Measurements from ENCODE around the gene PTBP1.
"Not testable (repeated sequence)": the region's sequence is repeated elsewhere in the genome, so short reads cannot be mapped to it uniquely, and the experiment has no call there.

PTBP1 gene

DNA sequence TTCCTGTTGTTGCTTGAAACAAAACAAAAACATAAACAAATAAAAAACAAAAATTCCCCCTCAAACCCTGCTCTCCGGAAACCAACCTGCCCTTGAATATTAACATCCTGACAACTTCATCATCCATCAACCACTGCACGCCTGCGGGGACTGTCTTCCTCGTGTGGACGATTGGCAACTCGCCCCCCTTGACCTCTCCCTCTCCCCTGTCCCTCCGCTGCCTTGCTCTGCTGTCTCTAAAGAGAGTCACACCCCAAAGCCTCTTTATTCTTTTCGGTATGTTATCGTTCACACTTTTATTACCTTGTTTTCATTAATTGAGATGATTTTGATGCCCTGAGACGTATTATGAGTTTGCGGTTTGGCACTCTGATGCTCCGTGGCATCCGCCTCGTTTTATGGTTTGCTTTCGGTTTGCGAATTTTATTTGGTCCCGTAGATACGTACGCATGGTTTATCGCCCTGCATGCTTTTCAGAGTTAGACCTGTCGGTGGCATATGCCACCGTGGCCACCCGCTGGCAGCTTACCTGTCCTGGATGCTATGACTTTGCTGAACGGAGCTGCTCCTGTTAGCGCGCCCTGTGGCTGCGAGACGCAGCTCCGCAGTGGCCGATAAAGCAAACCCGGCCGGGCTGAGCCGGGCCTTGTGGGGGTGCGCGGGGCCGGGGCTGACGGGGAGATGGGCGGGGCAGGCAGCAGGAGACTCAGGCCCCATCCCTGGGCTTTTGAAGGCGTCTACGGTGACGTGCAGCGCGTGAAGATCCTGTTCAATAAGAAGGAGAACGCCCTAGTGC lies 10.6 kb downstream of the PTBP1 start:
- DNase-seq (ENCODE audit: insufficient read length, low spot score) (no peak), FAIRE-seq (no peak)

DNA sequence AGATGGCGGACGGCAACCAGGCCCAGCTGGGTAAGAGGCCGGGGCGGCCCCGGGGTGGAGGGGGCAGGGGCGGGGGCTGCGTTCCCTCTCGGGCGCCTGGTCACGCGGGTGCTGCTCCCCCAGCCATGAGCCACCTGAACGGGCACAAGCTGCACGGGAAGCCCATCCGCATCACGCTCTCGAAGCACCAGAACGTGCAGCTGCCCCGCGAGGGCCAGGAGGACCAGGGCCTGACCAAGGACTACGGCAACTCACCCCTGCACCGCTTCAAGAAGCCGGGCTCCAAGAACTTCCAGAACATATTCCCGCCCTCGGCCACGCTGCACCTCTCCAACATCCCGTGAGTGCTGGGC lies 11.1 kb downstream of the PTBP1 start:
- DNase-seq (ENCODE audit: insufficient read length, low spot score) (no peak), FAIRE-seq (no peak)

DNA sequence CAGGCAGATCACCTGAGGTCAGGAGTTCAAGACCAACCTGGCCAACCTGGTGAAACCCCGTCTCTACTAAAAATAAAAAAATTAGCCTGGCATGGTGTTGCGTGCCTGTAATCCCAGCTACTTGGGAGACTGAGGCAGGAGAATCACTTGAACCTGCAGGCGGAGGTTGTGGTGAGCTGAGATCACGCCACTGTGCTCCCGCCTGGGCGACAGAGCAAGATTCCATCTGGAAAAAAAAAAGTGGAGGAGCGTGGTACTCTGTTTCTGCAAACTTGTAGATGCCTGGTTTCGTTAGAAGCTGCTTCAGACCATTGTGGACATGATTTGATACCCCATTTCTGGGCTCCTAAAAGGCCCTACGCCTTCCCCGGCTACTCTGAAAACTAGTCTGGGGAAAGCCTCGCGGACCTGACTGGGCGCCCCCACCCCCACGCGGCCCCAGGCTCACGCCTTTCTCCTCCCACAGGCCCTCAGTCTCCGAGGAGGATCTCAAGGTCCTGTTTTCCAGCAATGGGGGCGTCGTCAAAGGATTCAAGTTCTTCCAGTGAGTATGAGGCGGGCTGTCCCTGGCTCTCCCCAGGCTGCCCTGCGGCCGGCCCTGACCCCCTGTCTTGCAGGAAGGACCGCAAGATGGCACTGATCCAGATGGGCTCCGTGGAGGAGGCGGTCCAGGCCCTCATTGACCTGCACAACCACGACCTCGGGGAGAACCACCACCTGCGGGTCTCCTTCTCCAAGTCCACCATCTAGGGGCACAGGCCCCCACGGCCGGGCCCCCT lies 13.0 kb downstream of the PTBP1 start:
- no peak for FAIRE-seq
- DNase-seq (ENCODE audit: insufficient read length, low spot score): no peak

DNA sequence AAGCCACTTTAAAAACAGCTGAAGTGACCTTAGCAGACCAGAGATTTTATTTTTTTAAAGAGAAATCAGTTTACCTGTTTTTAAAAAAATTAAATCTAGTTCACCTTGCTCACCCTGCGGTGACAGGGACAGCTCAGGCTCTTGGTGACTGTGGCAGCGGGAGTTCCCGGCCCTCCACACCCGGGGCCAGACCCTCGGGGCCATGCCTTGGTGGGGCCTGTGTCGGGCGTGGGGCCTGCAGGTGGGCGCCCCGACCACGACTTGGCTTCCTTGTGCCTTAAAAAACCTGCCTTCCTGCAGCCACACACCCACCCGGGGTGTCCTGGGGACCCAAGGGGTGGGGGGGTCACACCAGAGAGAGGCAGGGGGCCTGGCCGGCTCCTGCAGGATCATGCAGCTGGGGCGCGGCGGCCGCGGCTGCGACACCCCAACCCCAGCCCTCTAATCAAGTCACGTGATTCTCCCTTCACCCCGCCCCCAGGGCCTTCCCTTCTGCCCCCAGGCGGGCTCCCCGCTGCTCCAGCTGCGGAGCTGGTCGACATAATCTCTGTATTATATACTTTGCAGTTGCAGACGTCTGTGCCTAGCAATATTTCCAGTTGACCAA lies 13.7 kb downstream of the PTBP1 start:
- DNase-seq (ENCODE audit: insufficient read length, low spot score): no peak

DNA sequence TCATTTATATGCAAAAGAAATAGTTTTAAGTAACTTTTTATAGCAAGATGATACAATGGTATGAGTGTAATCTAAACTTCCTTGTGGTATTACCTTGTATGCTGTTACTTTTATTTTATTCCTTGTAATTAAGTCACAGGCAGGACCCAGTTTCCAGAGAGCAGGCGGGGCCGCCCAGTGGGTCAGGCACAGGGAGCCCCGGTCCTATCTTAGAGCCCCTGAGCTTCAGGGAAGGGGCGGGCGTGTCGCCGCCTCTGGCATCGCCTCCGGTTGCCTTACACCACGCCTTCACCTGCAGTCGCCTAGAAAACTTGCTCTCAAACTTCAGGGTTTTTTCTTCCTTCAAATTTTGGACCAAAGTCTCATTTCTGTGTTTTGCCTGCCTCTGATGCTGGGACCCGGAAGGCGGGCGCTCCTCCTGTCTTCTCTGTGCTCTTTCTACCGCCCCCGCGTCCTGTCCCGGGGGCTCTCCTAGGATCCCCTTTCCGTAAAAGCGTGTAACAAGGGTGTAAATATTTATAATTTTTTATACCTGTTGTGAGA lies 14.3 kb downstream of the PTBP1 start:
- FAIRE-seq: no peak
- no peak for DNase-seq (ENCODE audit: insufficient read length, low spot score)

More for the DNA sequence above, 13.7 kb downstream of the PTBP1 start:
- no peak for FAIRE-seq

DNA sequence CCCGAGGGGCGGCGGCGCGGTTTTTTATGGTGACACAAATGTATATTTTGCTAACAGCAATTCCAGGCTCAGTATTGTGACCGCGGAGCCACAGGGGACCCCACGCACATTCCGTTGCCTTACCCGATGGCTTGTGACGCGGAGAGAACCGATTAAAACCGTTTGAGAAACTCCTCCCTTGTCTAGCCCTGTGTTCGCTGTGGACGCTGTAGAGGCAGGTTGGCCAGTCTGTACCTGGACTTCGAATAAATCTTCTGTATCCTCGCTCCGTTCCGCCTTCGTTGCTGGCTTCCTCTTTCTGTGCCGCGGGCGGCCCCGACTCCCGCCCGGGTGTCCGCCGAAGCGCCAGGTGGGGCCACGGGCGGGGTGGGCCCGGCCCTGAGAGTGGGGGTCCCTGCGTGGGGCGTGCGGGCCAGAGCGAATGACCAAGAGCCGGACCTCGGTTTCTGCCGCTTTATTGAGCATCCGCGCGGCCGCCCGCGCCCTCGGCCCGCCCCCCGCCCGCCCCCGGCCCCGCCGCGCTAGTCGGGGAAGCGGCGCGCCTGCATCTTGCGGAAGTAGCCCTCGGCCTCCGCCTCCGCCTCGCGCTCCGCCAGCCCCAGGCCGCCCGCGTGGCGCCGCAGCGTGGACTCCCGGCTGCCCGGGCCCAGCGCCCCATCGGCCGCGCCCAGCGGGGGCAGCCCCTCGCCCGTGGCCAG lies 14.9 kb downstream of the PTBP1 start:
- no peak for FAIRE-seq
- no peak for DNase-seq (ENCODE audit: insufficient read length, low spot score)

DNA sequence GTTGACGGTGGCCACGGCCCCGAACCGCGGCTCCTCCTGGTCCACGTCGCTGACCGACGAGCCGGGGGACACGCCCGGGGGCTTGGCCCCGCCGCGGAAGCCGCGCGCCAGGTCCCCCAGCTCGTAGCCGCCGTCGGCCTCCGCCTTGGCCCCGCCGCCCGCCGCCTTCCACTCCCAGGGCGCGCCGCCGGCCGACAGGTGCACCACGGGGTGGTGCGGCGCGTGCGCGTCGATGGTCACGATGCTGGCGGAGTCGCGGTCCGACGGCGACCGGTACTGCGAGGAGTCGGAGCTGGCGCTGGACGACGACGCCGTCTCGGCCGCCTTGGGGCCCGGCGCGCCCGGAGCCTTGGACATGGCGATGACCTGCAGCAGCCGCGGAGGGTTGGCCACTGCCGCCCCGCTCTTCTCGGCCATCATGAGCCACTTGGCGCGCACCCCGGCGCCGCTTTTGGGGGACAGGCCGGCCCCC lies 15.5 kb downstream of the PTBP1 start:
- FAIRE-seq (no peak), DNase-seq (ENCODE audit: insufficient read length, low spot score) (no peak)

DNA sequence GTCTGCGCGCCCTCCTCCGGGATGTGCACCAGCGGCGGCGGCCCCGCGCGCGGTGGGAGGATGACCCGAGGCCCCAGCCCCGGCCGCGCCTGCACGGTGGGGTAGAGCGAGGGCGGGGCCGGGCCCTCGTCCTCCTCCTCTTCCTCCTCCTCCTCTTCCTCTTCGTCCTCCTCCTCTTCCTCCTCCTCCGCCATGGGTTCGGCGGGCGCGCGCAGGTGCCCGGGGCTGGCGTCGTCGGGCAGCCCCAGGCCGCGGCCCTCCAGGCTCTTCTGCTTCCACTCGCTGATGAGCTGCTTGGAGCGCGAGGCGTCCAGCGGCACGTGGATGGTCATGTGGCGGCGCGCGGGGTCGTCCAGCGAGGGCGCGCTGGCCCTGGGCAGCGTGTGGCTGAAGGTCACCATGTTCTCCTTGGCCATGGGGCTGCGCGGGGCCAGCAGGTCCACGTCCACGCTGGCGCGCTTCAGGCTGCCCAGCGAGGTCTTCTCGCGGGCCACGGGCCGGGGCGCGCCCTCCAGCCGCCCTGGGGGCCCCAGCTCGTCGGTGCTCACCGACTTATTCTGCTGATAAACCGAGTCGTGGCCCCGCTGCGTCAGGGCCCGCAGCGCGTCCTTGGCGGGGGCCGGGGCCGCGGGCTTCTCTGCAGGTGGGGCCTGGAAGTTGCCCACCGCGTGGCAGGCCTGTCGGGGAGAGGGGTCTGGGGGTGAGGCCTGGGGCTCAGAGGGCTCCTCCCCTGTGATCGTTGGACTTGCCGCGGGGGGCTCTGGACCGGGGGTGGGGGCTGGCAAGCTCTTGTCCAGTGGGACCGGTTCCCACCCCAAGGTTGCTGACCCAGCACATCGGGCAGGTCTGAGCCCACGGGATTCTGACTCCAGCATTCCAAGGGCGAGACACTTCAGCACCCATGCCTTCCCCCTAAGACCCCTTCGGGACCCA lies 16.2 kb downstream of the PTBP1 start:
- FAIRE-seq (no peak), DNase-seq (ENCODE audit: insufficient read length, low spot score) (no peak)

DNA sequence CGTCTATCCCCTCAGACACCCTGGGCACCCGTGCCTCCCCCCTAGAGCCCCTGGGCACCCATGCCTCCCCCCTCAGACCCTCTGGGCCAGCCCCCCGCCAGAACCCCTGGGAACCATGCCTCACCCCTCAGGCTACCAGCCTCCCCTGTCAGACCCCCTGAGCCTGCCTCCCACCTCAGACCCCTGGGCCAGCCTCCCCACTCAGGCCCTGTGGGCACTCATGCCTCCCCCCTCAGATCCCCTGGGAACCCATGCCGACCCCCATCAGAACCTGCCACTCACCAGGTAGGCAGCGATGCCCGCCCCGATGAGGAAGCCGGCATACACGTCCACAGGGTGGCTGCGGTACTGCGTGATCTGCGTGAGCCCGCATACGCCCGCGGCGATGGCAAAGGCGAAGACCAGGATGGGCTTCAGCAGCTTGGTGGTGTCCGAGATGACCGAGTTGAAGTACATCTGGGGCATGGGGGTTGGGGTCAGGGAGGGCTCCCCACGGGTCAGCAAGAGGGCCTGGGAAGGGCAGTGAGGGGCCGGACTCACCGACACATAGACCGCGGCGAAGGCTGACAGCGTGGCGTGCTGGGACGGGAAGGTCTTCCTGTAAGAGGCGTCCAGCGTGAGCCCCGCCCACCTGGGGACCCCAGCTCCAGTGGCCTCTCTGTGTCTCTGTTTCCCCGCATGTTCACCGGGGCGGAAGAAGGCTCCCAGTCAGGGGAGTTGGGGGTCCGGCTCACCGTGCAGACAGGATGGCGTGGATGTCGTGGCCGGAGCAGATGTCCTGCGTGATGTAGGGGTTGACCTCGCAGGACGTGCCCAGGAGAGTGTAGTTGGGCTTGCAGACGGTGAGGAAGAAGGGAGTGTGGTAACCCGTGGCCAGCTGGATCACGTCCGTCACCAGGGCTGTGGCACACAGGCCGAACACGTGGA lies 17.2 kb downstream of the PTBP1 start:
- DNase-seq (ENCODE audit: insufficient read length, low spot score) (no peak), FAIRE-seq (no peak)

DNA sequence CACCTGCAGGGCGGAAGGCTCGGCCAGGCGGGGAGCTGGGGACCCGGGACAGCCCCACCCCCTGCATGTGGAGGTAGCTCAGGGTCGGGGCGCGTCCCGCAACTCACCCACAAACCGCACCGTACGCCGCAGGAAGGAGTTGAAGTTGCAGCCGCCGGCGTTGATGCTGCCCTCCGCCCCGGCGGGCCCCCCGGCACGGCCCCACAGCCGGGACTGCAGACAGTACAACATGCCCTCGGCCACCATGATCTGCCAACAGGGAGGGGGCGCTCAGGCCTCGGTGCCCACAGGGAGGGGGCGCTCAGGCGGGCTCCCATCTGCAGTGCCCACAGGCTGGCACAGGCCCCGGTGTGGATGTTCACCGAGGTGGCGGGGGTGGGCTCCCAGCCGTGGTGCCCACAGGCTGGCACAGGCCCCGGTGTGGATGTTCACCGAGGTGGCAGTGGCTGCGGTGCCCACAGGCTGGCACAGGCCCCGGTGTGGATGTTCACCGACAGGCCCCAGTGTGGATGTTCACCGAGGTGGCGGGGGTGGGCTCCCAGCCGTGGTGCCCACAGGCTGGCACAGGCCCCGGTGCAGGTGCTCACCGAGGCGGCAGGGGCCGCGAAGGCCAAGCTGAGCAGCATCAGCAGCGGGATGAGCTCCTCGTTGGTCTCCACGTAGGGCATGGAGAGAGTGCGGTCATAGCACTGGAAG lies 18.0 kb downstream of the PTBP1 start:
- DNase-seq (ENCODE audit: insufficient read length, low spot score) (no peak), FAIRE-seq (no peak)

DNA sequence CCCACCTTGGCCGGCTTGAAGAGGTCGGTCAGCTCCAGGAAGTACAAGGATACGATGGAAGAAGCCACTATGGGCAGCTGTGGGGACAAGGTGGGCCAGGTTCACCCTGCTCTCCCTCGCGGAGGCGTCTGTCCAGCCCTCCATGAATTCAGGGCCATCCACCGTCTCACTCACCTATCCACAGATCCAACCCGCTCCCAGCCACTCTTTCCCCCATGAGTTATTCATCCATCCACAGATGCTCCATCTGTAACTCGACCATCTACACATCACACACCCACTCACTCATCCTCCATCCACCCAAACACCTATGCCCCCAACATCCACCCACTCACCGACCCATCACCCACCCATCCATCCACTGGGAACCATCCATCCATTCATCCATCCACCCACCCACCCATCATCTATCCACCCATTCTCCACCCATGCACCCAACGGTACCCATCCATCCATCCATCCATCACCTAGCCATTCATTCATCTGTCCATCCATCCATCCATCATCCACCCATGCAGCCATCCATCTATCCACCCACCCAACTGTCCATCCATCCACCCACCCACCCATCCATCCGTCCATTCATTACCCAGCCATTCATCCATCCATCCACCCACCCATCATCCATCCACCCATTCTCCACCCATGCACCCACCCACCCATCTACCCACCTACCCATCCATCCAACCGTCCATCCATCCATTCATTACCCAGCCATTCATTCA lies 18.7 kb downstream of the PTBP1 start:
- FAIRE-seq (no peak), DNase-seq (ENCODE audit: insufficient read length, low spot score) (no peak)

DNA sequence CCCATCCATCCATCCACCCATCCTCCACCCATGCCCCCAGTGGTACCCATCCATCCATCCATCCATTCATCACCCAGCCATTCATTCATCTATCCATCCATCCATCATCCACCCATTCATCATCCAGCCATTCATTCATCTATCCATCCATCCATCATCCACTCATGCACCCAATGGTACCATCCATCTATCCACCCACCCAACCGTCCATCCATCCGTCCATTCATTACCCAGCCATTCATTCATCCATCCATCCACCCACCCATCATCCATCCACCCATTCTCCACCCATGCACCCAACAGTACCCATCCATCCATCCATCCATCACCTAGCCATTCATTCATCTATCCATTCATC lies 19.2 kb downstream of the PTBP1 start:
- DNase-seq (ENCODE audit: insufficient read length, low spot score) (no peak), FAIRE-seq (peak; percentile 54)

DNA sequence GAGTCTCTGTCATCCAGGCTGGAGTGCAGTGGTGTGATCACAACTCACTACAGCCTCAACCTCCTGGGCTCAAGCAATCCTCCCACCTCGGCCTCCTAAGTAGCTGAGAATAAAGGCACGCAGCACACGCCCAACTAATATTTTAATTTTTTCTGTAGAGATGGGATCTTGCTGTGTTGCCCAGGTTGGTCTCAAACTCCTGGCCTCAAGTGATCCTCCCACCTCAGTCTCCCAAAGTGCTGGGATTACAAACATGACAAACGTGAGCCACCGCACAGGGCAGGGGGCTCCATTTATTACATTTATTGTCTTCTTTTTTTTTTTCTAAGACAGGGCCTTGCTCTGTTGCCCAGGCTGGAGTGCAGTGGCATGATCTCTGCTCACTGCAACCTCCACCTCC lies 23.0 kb downstream of the PTBP1 start:
- not testable (repeated sequence) for FAIRE-seq

DNA sequence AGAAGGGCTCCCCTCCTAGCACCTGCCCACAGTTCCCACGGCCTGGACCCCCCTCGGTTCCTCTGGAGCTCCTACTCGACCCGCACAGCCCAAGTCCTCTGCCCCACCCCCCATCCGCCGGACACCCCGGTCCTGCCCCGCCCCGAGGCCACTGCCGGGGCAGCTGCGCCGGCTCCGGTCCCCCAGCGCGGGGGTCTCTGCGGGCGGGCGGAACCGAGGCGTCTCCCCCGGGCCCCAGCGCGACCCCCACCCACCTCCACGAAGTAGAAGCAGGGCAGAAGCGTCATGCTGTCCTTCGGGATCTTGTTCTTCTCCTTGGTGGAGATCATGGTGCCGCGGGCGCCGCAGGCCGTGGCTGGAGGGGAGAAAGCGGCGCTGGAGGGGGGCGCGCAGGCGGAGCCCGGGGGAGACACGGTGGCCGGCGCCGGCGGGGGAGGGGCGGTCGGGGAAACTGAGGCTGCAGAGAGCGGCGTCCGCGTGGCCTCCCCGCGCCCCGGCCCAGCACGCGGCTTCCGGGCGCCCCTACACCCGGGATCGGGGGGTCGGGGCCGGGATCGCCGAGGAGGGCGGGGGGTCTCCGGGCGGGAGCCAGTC lies 24.1 kb downstream of the PTBP1 start:
- FAIRE-seq (no peak), DNase-seq (ENCODE audit: insufficient read length, low spot score) (no peak)

More for the DNA sequence above, 23.0 kb downstream of the PTBP1 start:
- DNase-seq (ENCODE audit: insufficient read length, low spot score): not testable (repeated sequence)

DNA sequence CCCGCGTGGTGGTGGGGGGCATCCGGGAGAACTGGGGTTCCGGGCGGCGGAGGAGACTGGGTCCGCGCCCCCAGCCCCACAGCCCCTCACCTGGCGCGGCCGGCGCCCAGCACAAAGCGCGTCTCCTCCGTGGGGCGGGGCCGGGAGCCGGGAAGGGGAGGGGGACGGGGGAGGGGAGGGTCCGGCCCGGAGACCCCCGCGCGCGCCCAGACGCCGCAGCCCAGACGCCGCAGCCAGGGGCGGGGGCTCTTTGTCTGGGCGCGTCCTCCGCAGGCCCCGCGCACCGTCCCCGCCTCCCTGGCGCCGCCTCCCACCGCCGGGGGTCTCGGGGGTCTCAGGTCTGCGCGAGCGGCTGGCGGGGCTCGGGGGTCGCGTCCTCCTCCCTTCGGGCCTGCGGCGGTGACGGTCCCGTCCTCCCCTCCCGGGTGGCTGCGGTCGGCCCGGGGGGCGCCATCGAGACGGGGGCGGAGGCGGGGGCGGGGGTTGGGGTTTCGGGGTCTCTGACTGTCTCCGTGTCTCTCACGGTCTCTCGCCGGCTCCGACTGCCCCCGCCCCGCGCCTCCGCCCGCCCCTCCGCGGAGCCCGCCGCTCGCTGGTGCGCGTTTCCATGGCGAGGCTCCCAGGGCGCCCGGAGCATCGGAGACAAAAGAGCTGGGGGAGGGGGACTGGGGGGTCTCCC lies 24.7 kb downstream of the PTBP1 start, which contains the start of gene PLPPR3:
PLPPR3 (minus strand) TSS at position 131 of the 679 bp plus-strand sequence. CDS start 396 bp downstream, outside the sequence.
- no peak for DNase-seq (ENCODE audit: insufficient read length, low spot score)
- no peak for FAIRE-seq

DNA sequence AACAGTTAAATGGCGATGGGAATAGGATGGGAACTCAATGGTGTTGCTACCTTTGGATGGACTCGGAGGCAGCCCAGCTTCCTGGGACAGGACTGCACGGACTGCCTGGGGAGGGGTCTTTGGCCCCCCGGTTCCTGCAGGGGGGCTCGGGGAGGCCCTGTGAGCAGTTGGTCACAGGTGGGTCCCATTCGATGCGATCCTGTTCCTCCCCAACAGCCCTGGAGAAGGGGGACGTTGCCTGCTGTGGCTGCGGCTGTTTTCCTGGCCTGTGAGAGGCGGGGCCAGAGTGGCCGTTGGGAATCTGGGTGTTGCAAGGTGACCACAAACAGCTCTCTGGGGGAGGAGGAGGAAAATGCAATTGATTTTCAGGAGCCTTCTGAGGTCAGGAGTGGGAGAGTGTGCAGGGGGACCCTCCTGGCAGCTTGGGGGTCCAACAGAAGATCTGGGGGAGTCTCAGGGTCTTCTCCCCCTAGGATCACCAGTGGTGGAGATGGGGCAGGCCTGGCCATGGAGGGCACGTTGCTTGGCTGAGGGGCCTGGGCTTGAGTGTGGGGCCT lies 26.4 kb downstream of the PTBP1 start:
- DNase-seq (ENCODE audit: insufficient read length, low spot score) (no peak), FAIRE-seq (no peak)
